A549 (cell line): Measurements from ENCODE around the gene ACSF3.

Source experiments
- BHLHE40 ChIP-seq: IDR thresholded peaks from 2 replicates; pipeline ENCODE4 v1.6.1; 2012; ENCODE audit warnings: low read depth, low read length, inconsistent platforms
- CEBPB ChIP-seq, 2 experiments: fragments of >200 bp in 1 of 2; sonication (Bioruptor Twin) in 1 of 2; formaldehyde crosslinking in 1 of 2; IDR thresholded peaks; 2 replicates each; pipeline ENCODE4 v1.6.1; 2012 to 2016
- CHD2 ChIP-seq: fragments of 150-350 bp; IDR thresholded peaks from 2 replicates; pipeline ENCODE4 v1.6.1; 2014; ENCODE audit warnings: low read length; ENCODE audit not compliant: partially characterized antibody
- KDM1A ChIP-seq: fragments of 200-600 bp; sonication (generic); IDR thresholded peaks from 2 replicates; pipeline ENCODE4 v1.6.1; 2016; ENCODE audit warnings: low read depth, mild to moderate bottlenecking
- POLR2A ChIP-seq: IDR thresholded peaks from 2 replicates; pipeline ENCODE4 v1.6.1; 2012; ENCODE audit warnings: mild to moderate bottlenecking, low read length
- RAD21 ChIP-seq, 2 experiments: fragments of >200 bp in 1 of 2; sonication (Bioruptor Twin) in 1 of 2; formaldehyde crosslinking in 1 of 2; IDR thresholded peaks in 1 of 2; conservative IDR thresholded peaks in 1 of 2; 2 replicates in 1 of 2; 3 replicates in 1 of 2; pipeline ENCODE4 v1.6.1; 2012 to 2018; ENCODE audit warnings: inconsistent platforms in 1 of 2
- SREBF2 ChIP-seq: fragments of 450-650 bp; IDR thresholded peaks from 2 replicates; pipeline ENCODE4 v1.6.1; 2014; ENCODE audit warnings: mild to moderate bottlenecking, moderate library complexity
- TF ChIP-seq, protein P1 (sequence below): fragments of >200 bp; sonication (Bioruptor Twin); formaldehyde crosslinking; IDR thresholded peaks from 3 replicates; pipeline ENCODE4 v1.5.1; 2016

DNA sequence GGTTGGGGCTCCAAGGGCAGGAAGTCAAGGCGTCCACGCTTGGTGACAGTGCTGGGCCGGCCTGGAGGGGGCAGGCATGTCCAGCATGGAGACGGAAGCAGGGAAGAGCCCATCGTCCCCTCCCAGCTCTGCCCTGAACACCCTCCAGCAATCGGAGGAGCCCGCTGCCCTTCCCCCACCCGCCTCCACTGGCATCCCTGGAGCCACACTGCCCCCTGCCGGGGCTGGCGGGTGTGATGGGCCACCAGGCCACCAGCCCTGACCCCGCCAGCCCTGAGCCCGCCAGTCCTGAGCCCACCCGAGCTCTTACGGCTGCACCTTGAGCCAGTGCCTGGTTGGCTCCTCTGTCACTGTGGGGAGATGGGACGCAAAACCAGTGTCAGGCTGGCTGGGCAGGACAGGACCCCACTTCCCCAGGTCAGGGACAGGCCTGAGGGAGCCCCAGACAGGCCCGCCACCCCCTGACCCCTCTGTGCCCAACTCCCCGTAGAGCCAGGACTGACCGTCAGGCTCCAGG lies 73.8 kb downstream of the ACSF3 start:
- TF ChIP-seq CEBPB (IDR thresholded peaks at IDR 0.05): no peak
- TF ChIP-seq SREBF2: no peak
- TF ChIP-seq, protein P1, sequence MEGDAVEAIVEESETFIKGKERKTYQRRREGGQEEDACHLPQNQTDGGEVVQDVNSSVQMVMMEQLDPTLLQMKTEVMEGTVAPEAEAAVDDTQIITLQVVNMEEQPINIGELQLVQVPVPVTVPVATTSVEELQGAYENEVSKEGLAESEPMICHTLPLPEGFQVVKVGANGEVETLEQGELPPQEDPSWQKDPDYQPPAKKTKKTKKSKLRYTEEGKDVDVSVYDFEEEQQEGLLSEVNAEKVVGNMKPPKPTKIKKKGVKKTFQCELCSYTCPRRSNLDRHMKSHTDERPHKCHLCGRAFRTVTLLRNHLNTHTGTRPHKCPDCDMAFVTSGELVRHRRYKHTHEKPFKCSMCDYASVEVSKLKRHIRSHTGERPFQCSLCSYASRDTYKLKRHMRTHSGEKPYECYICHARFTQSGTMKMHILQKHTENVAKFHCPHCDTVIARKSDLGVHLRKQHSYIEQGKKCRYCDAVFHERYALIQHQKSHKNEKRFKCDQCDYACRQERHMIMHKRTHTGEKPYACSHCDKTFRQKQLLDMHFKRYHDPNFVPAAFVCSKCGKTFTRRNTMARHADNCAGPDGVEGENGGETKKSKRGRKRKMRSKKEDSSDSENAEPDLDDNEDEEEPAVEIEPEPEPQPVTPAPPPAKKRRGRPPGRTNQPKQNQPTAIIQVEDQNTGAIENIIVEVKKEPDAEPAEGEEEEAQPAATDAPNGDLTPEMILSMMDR: peak; percentile 90
- no peak for TF ChIP-seq POLR2A
- TF ChIP-seq KDM1A: no peak
- peak; percentile 96 to 98 for TF ChIP-seq RAD21 (conservative IDR thresholded peaks at IDR 0.05 in 1 of 2, IDR thresholded peaks at IDR 0.05 in 1 of 2)
- TF ChIP-seq CHD2: peak; percentile 69
- no peak for TF ChIP-seq BHLHE40
